HCT116 (cell line): ENCODE results near the gene ACTL6B. TPM values are rescaled to one million over a fixed set of nuclear protein-coding genes. Genes with fewer than 3 reads are reported as not detected.

Source experiments
- ATAC-seq: fragments of 200-7000 bp; cut with Tn5 transposase; 2 replicates; pipeline ENCODE4 v1.9.1; 2020; ENCODE audit warnings: mild to moderate bottlenecking, moderate library complexity
- BruUV-seq: library from RNA; stranded (reverse); fragments of 400-500 nt; replicated peaks from 2 replicates; lab custom pipeline; 2021; lab: Mats Ljungman, UMichigan
- CTCF ChIA-PET: fragments of 300-600 bp; sonication (Branson Sonifier 250); formaldehyde crosslinking; loops from one replicate; lab custom pipeline; 2021; ENCODE audit warnings: antibody characterized with exemption; lab: Charles Lee
- POLR2A ChIA-PET: fragments of 300-600, 350-600 bp; sonication (Branson Sonifier 250); formaldehyde crosslinking; loops from one replicate; lab custom pipeline; 2021; ENCODE audit warnings: antibody characterized with exemption; lab: Charles Lee
- RAD21 ChIA-PET, 2 experiments: fragments of 300-600 bp; sonication (Branson Sonifier 250); formaldehyde crosslinking; loops; one replicate each; lab custom pipeline; 2023; ENCODE audit warnings: low total read pairs in 2 of 2; ENCODE audit not compliant: uncharacterized antibody in 2 of 2, unreplicated experiment in 2 of 2, low non-redundant PET in 1 of 2; lab: Charles Lee
- DNase-seq: peaks from one replicate; pipeline ENCODE4 v3.0.0-alpha.2; 2010; ENCODE audit warnings: low read depth, low spot score
- H2AFZ ChIP-seq: fragments of 200-600 bp; shearing (Covaris generic), sonication (generic); 2 replicates; pipeline ENCODE4 v1.6.1; 2017; ENCODE audit warnings: low read depth, mixed run types, mixed read lengths, antibody characterized with exemption, low read length; ENCODE audit not compliant: poor library complexity, severe bottlenecking
- H3K27ac ChIP-seq: 2 replicates; pipeline ENCODE4 v1.5.1; 2012; ENCODE audit warnings: low read depth, low read length
- H3K27me3 ChIP-seq: fragments of 200-600 bp; sonication (generic); 2 replicates; pipeline ENCODE4 v1.6.1; 2016; ENCODE audit warnings: mixed run types, low read length, mixed read lengths; ENCODE audit not compliant: insufficient read depth
- H3K36me3 ChIP-seq, 2 experiments: fragments of 200-500 bp in 1 of 2; fragments of 200-600 bp in 1 of 2; sonication (Bioruptor generic) in 1 of 2; sonication (generic) in 1 of 2; 2 replicates each; pipeline versions ENCODE4 v1.5.1 to v1.6.1; 2014 to 2016; ENCODE audit warnings: low read length in 2 of 2, inconsistent platforms in 1 of 2, mixed read lengths in 1 of 2, mixed run types in 1 of 2; ENCODE audit not compliant: insufficient read depth in 2 of 2, control insufficient read depth in 1 of 2
- H3K4me1 ChIP-seq, 2 experiments: fragments of 200-600 bp in 1 of 2; sonication (generic) in 1 of 2; 2 replicates each; pipeline versions ENCODE4 v1.5.1 to v1.6.1; 2012 to 2017; ENCODE audit warnings: low read length in 2 of 2, inconsistent platforms in 1 of 2, mild to moderate bottlenecking in 1 of 2, mixed read lengths in 1 of 2, mixed run types in 1 of 2, moderate library complexity in 1 of 2; ENCODE audit not compliant: insufficient read depth in 2 of 2, control insufficient read depth in 1 of 2
- H3K4me2 ChIP-seq: fragments of 200-600 bp; sonication (generic); 2 replicates; pipeline ENCODE4 v1.6.1; 2017; ENCODE audit warnings: mixed run types, low read length, mixed read lengths
- H3K4me3 ChIP-seq, 2 experiments: fragments of 200-600 bp in 1 of 2; sonication (generic) in 1 of 2; replicated peaks in 1 of 2; 2 replicates each; pipeline ENCODE4 v1.5.1; 2011 to 2016; ENCODE audit warnings: low read length in 2 of 2, control low read depth in 1 of 2, low read depth in 1 of 2, mild to moderate bottlenecking in 1 of 2, mixed read lengths in 1 of 2, mixed run types in 1 of 2
- H3K79me2 ChIP-seq: fragments of 200-600 bp; sonication (generic); 2 replicates; pipeline ENCODE4 v1.6.1; 2017; ENCODE audit warnings: mild to moderate bottlenecking, mixed run types, low read length, moderate library complexity, mixed read lengths; ENCODE audit not compliant: insufficient read depth
- H3K9ac ChIP-seq: fragments of 200-600 bp; sonication (generic); 2 replicates; pipeline ENCODE4 v1.6.1; 2016; ENCODE audit warnings: low read length, mixed read lengths
- H3K9me2 ChIP-seq: fragments of 200-600 bp; sonication (generic), shearing (Covaris generic); 2 replicates; pipeline ENCODE4 v1.6.1; 2017; ENCODE audit warnings: mixed run types, mild to moderate bottlenecking, moderate library complexity; ENCODE audit not compliant: insufficient read depth
- H3K9me3 ChIP-seq, 2 experiments: fragments of 200-500 bp in 1 of 2; fragments of 200-600 bp in 1 of 2; sonication (Bioruptor generic) in 1 of 2; sonication (generic) in 1 of 2; 2 replicates each; pipeline ENCODE4 v1.6.1; 2014 to 2017; ENCODE audit warnings: low read length in 2 of 2, mixed read lengths in 2 of 2, inconsistent platforms in 1 of 2, low read depth in 1 of 2, mild to moderate bottlenecking in 1 of 2, mixed run types in 1 of 2, moderate library complexity in 1 of 2; ENCODE audit not compliant: control insufficient read depth in 1 of 2, insufficient read depth in 1 of 2
- H4K20me1 ChIP-seq: fragments of 200-600 bp; sonication (generic), shearing (Covaris generic); 2 replicates; pipeline ENCODE4 v1.6.1; 2017; ENCODE audit warnings: mixed run types, mild to moderate bottlenecking, moderate library complexity; ENCODE audit not compliant: insufficient read depth
- CBX3 ChIP-seq: IDR thresholded peaks from 2 replicates; pipeline ENCODE4 v1.6.1; 2012; ENCODE audit warnings: low read depth
- EGR1 ChIP-seq: IDR thresholded peaks from 2 replicates; pipeline ENCODE4 v1.6.1; 2012; ENCODE audit warnings: low read depth
- ELF1 ChIP-seq: IDR thresholded peaks from 2 replicates; pipeline ENCODE4 v1.6.1; 2012; ENCODE audit warnings: low read depth, borderline replicate concordance
- EZH2 ChIP-seq: fragments of 200-600 bp; sonication (generic); IDR thresholded peaks from 2 replicates; pipeline ENCODE4 v1.6.1; 2017; ENCODE audit warnings: antibody characterized with exemption, mixed run types
- EZH2phosphoT487 ChIP-seq: fragments of 200-600 bp; IDR thresholded peaks from 2 replicates; pipeline ENCODE4 v1.6.1; 2018; ENCODE audit warnings: antibody characterized with exemption, borderline replicate concordance
- FOSL1 ChIP-seq: IDR thresholded peaks from 2 replicates; pipeline ENCODE4 v1.6.1; 2012; ENCODE audit warnings: low read depth
- MAX ChIP-seq: IDR thresholded peaks from 2 replicates; pipeline ENCODE4 v1.6.1; 2012
- POLR2A ChIP-seq: IDR thresholded peaks from 2 replicates; pipeline ENCODE4 v1.7.0; 2011; ENCODE audit warnings: borderline replicate concordance; ENCODE audit not compliant: insufficient read depth, insufficient read length; ENCODE audit errors: extremely low read depth
- SIN3A ChIP-seq: IDR thresholded peaks from 2 replicates; pipeline ENCODE4 v1.6.1; 2012; ENCODE audit warnings: low read depth
- SRF ChIP-seq: IDR thresholded peaks from 2 replicates; pipeline ENCODE4 v1.6.1; 2012; ENCODE audit warnings: low read depth
- TCF7L2 ChIP-seq: IDR thresholded peaks from 2 replicates; pipeline ENCODE4 v1.7.0; 2011; ENCODE audit warnings: borderline replicate concordance, inconsistent platforms; ENCODE audit not compliant: insufficient read depth, insufficient read length; ENCODE audit errors: extremely low read depth
- ZNF274 ChIP-seq: fragments of 200-500 bp; sonication (Bioruptor generic); IDR thresholded peaks from 2 replicates; pipeline ENCODE4 v1.6.1; 2014; ENCODE audit warnings: mild to moderate bottlenecking, low read depth, low read length, inconsistent platforms
- intact Hi-C: fragments of 100-400 bp; cut with micrococcal nuclease; formaldehyde crosslinking; loops from 2 replicates; pipeline ENCODE4 v1.10.0; 2022
- total RNA-seq: library from RNA; stranded (reverse); gene quantifications from one replicate; pipeline ENCODE4 v1.2.1, GENCODE V29; 2021; ENCODE audit not compliant: unreplicated experiment
- TF ChIP-seq, protein P1 (sequence below): IDR thresholded peaks from 2 replicates; pipeline ENCODE4 v1.6.1; 2012; ENCODE audit warnings: low read depth
- TF ChIP-seq, protein P2 (sequence below), 3 experiments: fragments of 200-600 bp in 1 of 3; sonication (generic) in 1 of 3; IDR thresholded peaks in 2 of 3; conservative IDR thresholded peaks in 1 of 3; 2 replicates each; pipeline ENCODE4 v1.5.1; 2012 to 2017; ENCODE audit warnings: low read depth in 2 of 3, low read length in 2 of 3, antibody characterized with exemption in 1 of 3, borderline replicate concordance in 1 of 3, control low read depth in 1 of 3, mild to moderate bottlenecking in 1 of 3, mixed read lengths in 1 of 3, mixed run types in 1 of 3, moderate library complexity in 1 of 3; ENCODE audit not compliant: insufficient read depth in 1 of 3

Gene ACTL6B
- total RNA-seq, 1 experiment from 2014 or later: not detected

DNA sequence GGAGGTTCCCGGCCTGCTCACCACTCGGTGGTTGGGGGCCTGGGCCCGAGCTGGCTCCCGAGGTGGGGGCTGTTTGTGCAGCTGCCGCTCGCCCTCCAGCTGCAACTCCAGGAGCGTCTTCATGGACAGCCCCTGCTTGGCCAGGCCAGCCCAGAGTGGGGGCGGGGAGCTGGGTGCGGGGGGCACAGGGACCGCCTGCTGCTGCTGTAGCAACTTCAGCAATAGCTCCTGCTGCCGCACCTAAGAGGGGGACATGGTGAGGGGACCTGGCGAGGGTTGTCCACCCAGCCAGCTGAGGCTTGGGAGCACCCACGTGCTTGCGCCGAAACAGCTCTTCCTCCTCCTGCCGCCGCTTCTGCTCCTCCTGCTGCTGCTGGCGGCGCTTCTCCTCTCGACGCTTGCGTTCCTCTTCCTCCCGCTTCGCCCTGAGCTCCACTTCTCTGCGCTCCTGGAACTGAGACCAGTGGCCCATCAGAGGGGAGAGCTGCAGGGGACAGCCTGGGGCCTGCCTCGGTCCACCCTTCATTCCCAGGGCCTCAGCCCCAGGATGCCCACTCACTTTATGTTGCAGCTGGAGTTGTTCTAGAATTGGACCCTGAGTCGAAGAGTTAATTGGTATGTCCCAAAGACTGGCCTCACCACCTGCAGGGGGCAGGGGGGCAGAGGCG, 26.9 kb upstream of the ACTL6B start:
- no peak for TF ChIP-seq MAX
- TF ChIP-seq CBX3: no peak
- TF ChIP-seq, protein P1, sequence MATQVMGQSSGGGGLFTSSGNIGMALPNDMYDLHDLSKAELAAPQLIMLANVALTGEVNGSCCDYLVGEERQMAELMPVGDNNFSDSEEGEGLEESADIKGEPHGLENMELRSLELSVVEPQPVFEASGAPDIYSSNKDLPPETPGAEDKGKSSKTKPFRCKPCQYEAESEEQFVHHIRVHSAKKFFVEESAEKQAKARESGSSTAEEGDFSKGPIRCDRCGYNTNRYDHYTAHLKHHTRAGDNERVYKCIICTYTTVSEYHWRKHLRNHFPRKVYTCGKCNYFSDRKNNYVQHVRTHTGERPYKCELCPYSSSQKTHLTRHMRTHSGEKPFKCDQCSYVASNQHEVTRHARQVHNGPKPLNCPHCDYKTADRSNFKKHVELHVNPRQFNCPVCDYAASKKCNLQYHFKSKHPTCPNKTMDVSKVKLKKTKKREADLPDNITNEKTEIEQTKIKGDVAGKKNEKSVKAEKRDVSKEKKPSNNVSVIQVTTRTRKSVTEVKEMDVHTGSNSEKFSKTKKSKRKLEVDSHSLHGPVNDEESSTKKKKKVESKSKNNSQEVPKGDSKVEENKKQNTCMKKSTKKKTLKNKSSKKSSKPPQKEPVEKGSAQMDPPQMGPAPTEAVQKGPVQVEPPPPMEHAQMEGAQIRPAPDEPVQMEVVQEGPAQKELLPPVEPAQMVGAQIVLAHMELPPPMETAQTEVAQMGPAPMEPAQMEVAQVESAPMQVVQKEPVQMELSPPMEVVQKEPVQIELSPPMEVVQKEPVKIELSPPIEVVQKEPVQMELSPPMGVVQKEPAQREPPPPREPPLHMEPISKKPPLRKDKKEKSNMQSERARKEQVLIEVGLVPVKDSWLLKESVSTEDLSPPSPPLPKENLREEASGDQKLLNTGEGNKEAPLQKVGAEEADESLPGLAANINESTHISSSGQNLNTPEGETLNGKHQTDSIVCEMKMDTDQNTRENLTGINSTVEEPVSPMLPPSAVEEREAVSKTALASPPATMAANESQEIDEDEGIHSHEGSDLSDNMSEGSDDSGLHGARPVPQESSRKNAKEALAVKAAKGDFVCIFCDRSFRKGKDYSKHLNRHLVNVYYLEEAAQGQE: no peak
- TF ChIP-seq, protein P2, sequence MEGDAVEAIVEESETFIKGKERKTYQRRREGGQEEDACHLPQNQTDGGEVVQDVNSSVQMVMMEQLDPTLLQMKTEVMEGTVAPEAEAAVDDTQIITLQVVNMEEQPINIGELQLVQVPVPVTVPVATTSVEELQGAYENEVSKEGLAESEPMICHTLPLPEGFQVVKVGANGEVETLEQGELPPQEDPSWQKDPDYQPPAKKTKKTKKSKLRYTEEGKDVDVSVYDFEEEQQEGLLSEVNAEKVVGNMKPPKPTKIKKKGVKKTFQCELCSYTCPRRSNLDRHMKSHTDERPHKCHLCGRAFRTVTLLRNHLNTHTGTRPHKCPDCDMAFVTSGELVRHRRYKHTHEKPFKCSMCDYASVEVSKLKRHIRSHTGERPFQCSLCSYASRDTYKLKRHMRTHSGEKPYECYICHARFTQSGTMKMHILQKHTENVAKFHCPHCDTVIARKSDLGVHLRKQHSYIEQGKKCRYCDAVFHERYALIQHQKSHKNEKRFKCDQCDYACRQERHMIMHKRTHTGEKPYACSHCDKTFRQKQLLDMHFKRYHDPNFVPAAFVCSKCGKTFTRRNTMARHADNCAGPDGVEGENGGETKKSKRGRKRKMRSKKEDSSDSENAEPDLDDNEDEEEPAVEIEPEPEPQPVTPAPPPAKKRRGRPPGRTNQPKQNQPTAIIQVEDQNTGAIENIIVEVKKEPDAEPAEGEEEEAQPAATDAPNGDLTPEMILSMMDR (IDR thresholded peaks at IDR 0.05 in 2 of 3, conservative IDR thresholded peaks at IDR 0.05 in 1 of 3; ENCODE audit: borderline replicate concordance in 1 of 3, insufficient read depth in 1 of 3, low read depth in 2 of 3, low read length in 2 of 3): no peak
- TF ChIP-seq SRF: no peak
- TF ChIP-seq TCF7L2: no peak
- TF ChIP-seq FOSL1: no peak
- TF ChIP-seq POLR2A: no peak
- TF ChIP-seq EGR1: no peak
- no peak for TF ChIP-seq EZH2phosphoT487
- TF ChIP-seq SIN3A: no peak
- TF ChIP-seq ZNF274: no peak
- no peak for TF ChIP-seq EZH2
- no peak for TF ChIP-seq ELF1
- TF ChIP-seq, all 23 proteins: peak for 0
- no TSS peak for BruUV-seq

More for the DNA sequence above, 26.9 kb upstream of the ACTL6B start:
- Histone ChIP-seq H3K79me2 (peaks cover 9% of the 10 kb centered on the region; the same call in 1 of the 2 replicates), H3K36me3 (peaks cover 29 to 35% of the 10 kb centered on the region in 2 experiments; a peak in 3 of 4 replicates), H3K9ac (no peak overlapping the region), H3K4me3 (no peak overlapping the region), H3K4me2 (no peak overlapping the region), H3K27me3 (no peaks in the 10 kb centered on the region), H3K4me1 (peaks cover 0 to 5% of the 10 kb centered on the region in 2 experiments; a peak in 1 of 4 replicates), H3K9me3 (no peaks in the 10 kb centered on the region), H3K9me2 (no peaks in the 10 kb centered on the region), H3K27ac (no peak overlapping the region), H2AFZ (no peak overlapping the region), H4K20me1 (no peaks in the 10 kb centered on the region)
- ChIA-PET CTCF (interaction anchor here (0.9 to 1.6 kb wide), 2 partner anchors 10 to 23 kb away, joined by 3 to 6 read pairs; partner anchors contain the start of gene POP7), POLR2A (no interaction called here), RAD21 (no interaction called here)
- DNase-seq (no peak), ATAC-seq (no peak)
- intact Hi-C loops: no loop called here
